ENCODE results near the gene SLC8A1. TPM values are rescaled to one million over a fixed set of nuclear protein-coding genes. Genes with fewer than 3 reads are reported as not detected.
A peak's percentile ranks its signal among the peaks of the same experiment; 100 is the strongest.

The SLC8A1 gene
- total RNA-seq, 1 experiment from 2014 or later = 1.6 TPM

DNA sequence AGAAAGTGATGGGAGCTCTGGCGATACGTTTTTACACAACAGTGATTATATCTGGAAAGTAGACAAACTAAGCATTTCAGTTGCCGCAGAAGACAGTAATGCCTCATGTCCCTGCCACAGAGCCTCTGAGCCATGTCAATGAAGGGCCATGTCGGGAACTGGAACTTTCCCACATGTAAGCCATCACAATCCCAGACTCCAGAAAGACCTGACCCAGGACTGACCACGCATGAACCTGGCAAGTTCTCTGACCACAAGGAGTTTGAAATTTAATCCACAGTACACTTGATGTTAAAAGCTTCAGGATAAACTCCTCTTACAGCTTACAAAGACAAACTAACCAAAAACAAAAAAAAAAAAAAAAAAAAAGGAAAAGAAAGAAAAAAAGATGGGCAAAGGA is 267.3 kb downstream of the SLC8A1 start:
- Mint-ChIP-seq H3K27me3 (ENCODE audit: insufficient read depth, unreplicated experiment) (no peaks in the 10 kb centered on the region), H3K9me3 (ENCODE audit: unreplicated experiment) (no peaks in the 10 kb centered on the region), H3K36me3 (ENCODE audit: insufficient read depth, unreplicated experiment) (no peaks in the 10 kb centered on the region), H3K27ac (ENCODE audit: low read depth, unreplicated experiment) (no peak overlapping the region), H3K4me3 (ENCODE audit: unreplicated experiment) (no peak overlapping the region), H3K4me1 (ENCODE audit: insufficient read depth, unreplicated experiment) (no peaks in the 10 kb centered on the region)
- TF ChIP-seq, protein P1, sequence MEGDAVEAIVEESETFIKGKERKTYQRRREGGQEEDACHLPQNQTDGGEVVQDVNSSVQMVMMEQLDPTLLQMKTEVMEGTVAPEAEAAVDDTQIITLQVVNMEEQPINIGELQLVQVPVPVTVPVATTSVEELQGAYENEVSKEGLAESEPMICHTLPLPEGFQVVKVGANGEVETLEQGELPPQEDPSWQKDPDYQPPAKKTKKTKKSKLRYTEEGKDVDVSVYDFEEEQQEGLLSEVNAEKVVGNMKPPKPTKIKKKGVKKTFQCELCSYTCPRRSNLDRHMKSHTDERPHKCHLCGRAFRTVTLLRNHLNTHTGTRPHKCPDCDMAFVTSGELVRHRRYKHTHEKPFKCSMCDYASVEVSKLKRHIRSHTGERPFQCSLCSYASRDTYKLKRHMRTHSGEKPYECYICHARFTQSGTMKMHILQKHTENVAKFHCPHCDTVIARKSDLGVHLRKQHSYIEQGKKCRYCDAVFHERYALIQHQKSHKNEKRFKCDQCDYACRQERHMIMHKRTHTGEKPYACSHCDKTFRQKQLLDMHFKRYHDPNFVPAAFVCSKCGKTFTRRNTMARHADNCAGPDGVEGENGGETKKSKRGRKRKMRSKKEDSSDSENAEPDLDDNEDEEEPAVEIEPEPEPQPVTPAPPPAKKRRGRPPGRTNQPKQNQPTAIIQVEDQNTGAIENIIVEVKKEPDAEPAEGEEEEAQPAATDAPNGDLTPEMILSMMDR (IDR thresholded peaks at IDR 0.05; ENCODE audit: unreplicated experiment) = no peak
- intact Hi-C loops (cut with micrococcal nuclease) = no loop called here
- no peak for DNase-seq (ENCODE audit: unreplicated experiment)
- ChIA-PET POLR2A (no interaction called here), CTCF (no interaction called here)
- BruUV-seq (replicated peaks) = no TSS peak

DNA sequence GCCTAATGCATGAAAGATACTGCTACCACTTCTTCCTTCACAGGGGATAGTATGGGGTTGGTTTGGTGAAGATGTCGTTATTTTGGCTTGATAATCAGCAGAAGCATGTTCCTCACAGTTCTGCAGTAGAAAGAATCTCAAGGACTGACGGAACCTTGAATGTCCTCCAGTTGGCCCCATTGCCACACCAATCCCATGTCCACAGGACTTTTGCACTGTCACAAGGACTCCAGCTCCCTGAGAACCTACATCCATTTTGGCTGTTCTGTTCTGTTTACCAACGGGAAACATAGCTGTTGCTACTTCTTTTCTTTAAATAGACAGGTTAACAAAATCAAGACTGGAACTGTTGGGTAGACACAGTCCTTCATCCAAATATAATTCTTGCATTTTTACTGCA is 270.0 kb downstream of the SLC8A1 start:
- H3K4me3 Mint-ChIP-seq (ENCODE audit: unreplicated experiment) = no peak overlapping the region
- ChIA-PET CTCF (interaction anchor here (0.7 kb wide), 1 partner anchor 374 kb away, joined by 5 read pairs; no protein-coding TSS in a partner anchor), POLR2A (no interaction called here)
- intact Hi-C loops (cut with micrococcal nuclease) = no loop called here
- H3K9me3 Mint-ChIP-seq (ENCODE audit: unreplicated experiment) = no peaks in the 10 kb centered on the region
- no peaks in the 10 kb centered on the region for H3K36me3 Mint-ChIP-seq (ENCODE audit: insufficient read depth, unreplicated experiment)
- H3K27me3 Mint-ChIP-seq (ENCODE audit: insufficient read depth, unreplicated experiment) = no peaks in the 10 kb centered on the region
- DNase-seq (ENCODE audit: unreplicated experiment) = no peak
- TF ChIP-seq, protein P1 (IDR thresholded peaks at IDR 0.05; ENCODE audit: unreplicated experiment) = no peak
- no TSS peak for BruUV-seq (replicated peaks)
- H3K4me1 Mint-ChIP-seq (ENCODE audit: insufficient read depth, unreplicated experiment) = no peaks in the 10 kb centered on the region
- H3K27ac Mint-ChIP-seq (ENCODE audit: low read depth, unreplicated experiment) = no peak overlapping the region

DNA sequence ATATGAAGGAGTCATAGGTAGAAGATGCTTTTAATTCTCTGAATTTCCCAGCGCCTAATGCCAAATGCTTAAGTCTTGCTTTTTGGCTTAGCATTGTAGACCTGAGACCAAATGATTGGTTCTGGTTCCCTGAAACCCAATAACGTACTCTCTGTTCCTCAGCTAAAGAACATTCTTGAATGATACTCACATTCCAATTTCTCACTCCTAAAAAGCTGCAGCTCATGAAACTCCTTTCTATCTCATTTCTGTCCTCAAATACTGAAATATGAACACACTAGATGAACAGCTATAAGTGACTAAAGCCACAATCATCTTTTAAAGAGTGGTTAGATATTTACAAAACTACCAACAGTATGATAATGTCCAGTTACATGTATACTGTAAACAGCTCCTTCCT is 272.1 kb downstream of the SLC8A1 start:
- TF ChIP-seq, protein P1 (IDR thresholded peaks at IDR 0.05; ENCODE audit: unreplicated experiment) = no peak
- BruUV-seq (replicated peaks) = no TSS peak
- H3K4me3 Mint-ChIP-seq (ENCODE audit: unreplicated experiment) = no peak overlapping the region
- DNase-seq (ENCODE audit: unreplicated experiment) = no peak
- ChIA-PET POLR2A (interaction anchor here (0.8 kb wide), 1 partner anchor 24 kb away, joined by 3 read pairs; no protein-coding TSS in a partner anchor), CTCF (no interaction called here)
- no peak overlapping the region for H3K27ac Mint-ChIP-seq (ENCODE audit: low read depth, unreplicated experiment)
- H3K27me3 Mint-ChIP-seq (ENCODE audit: insufficient read depth, unreplicated experiment) = no peaks in the 10 kb centered on the region
- H3K36me3 Mint-ChIP-seq (ENCODE audit: insufficient read depth, unreplicated experiment) = no peaks in the 10 kb centered on the region
- intact Hi-C loops (cut with micrococcal nuclease) = no loop called here
- H3K9me3 Mint-ChIP-seq (ENCODE audit: unreplicated experiment) = no peaks in the 10 kb centered on the region
- H3K4me1 Mint-ChIP-seq (ENCODE audit: insufficient read depth, unreplicated experiment) = no peaks in the 10 kb centered on the region

GRCh38 chr2:40178971-40179370 is 272.9 kb downstream of the SLC8A1 start:
- ChIA-PET CTCF (no interaction called here), POLR2A (no interaction called here)
- no peaks in the 10 kb centered on the region for H3K27me3 Mint-ChIP-seq (ENCODE audit: insufficient read depth, unreplicated experiment)
- no peaks in the 10 kb centered on the region for H3K36me3 Mint-ChIP-seq (ENCODE audit: insufficient read depth, unreplicated experiment)
- no peak overlapping the region for H3K27ac Mint-ChIP-seq (ENCODE audit: low read depth, unreplicated experiment)
- no peak overlapping the region for H3K4me3 Mint-ChIP-seq (ENCODE audit: unreplicated experiment)
- BruUV-seq (replicated peaks) = no TSS peak
- no peaks in the 10 kb centered on the region for H3K9me3 Mint-ChIP-seq (ENCODE audit: unreplicated experiment)
- no peaks in the 10 kb centered on the region for H3K4me1 Mint-ChIP-seq (ENCODE audit: insufficient read depth, unreplicated experiment)
- intact Hi-C loops (cut with micrococcal nuclease) = no loop called here
- TF ChIP-seq, protein P1 (IDR thresholded peaks at IDR 0.05; ENCODE audit: unreplicated experiment) = no peak
- peak; percentile 18 for DNase-seq (ENCODE audit: unreplicated experiment)
